ENCODE results near the gene PIF1. TPM values are rescaled to one million over a fixed set of nuclear protein-coding genes. Genes with fewer than 3 reads are reported as not detected.

PIF1 gene
- polyA plus RNA-seq, 1 donor (not counting 4 experiments of a cell fraction or from before 2014, with no cell fraction given): 7.6 TPM

DNA sequence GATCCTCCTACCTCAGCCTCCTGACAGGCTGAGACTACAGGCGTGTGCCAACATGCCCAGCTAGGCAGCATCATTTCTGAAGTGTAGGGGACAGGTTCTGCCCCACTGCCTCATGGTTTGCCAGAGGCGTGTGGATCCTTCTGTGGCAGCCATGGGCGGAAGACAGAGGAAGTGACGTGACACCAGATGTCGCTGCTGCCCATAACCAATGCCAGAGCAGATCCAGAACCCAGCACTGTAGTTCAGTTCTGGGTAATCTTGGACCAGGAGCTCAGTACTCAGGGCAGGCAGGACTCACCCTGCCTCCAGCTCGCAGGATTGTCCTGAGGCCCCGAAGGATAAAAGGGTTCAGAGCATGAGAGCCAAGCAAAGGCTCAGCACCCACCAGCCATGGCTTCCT lies 58.2 kb downstream of the PIF1 start:
- Histone ChIP-seq H3K27me3 (ENCODE audit: control insufficient read depth, extremely low read depth, insufficient read depth, low read length) (peaks cover under 1% of the 10 kb centered on the region), H3K27ac (ENCODE audit: control insufficient read depth, insufficient read depth, low read length) (no peak overlapping the region), H3K9me3 (ENCODE audit: control insufficient read depth, low read depth, low read length) (no peaks in the 10 kb centered on the region), H3K9ac (ENCODE audit: control insufficient read depth, extremely low read depth, insufficient read depth, low read length) (no peak overlapping the region), H3K4me2 (ENCODE audit: control insufficient read depth, extremely low read depth, insufficient read depth, low read depth, low read length) (no peak overlapping the region), H3K4me1 (ENCODE audit: control insufficient read depth, extremely low read depth, insufficient read depth, low read length) (no peaks in the 10 kb centered on the region), H3K36me3 (ENCODE audit: control insufficient read depth in 2 of 2, extremely low read depth in 1 of 2, insufficient read depth in 2 of 2, low read length in 2 of 2) (no peaks in the 10 kb centered on the region), H4K20me1 (ENCODE audit: control insufficient read depth, extremely low read depth, insufficient read depth, low read length) (no peaks in the 10 kb centered on the region), H3K79me2 (ENCODE audit: control insufficient read depth, insufficient read depth, low read length) (no peaks in the 10 kb centered on the region), H3K9me1 (ENCODE audit: control insufficient read depth, extremely low read depth, insufficient read depth, low read length) (no peaks in the 10 kb centered on the region), H2AFZ (ENCODE audit: control insufficient read depth, low read length) (no peak overlapping the region), H3K4me3 (ENCODE audit: control insufficient read depth in 2 of 3, extremely low read depth in 1 of 3, insufficient read depth in 2 of 3, low read depth in 1 of 3, low read length in 3 of 3) (no peak overlapping the region)
- FAIRE-seq: no peak
- dilution Hi-C loops (cut with MboI; ENCODE audit: extremely low pct_ligation_motif_present, low sequenced_read_pairs): no loop called here
- TF ChIP-seq EZH2 (IDR thresholded peaks at IDR 0.05; ENCODE audit: low read length): no peak
- TF ChIP-seq, protein P1, sequence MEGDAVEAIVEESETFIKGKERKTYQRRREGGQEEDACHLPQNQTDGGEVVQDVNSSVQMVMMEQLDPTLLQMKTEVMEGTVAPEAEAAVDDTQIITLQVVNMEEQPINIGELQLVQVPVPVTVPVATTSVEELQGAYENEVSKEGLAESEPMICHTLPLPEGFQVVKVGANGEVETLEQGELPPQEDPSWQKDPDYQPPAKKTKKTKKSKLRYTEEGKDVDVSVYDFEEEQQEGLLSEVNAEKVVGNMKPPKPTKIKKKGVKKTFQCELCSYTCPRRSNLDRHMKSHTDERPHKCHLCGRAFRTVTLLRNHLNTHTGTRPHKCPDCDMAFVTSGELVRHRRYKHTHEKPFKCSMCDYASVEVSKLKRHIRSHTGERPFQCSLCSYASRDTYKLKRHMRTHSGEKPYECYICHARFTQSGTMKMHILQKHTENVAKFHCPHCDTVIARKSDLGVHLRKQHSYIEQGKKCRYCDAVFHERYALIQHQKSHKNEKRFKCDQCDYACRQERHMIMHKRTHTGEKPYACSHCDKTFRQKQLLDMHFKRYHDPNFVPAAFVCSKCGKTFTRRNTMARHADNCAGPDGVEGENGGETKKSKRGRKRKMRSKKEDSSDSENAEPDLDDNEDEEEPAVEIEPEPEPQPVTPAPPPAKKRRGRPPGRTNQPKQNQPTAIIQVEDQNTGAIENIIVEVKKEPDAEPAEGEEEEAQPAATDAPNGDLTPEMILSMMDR (optimal IDR thresholded peaks at IDR 0.05 in 1 of 3, IDR thresholded peaks at IDR 0.05 in 1 of 3, conservative IDR thresholded peaks at IDR 0.05 in 1 of 3; ENCODE audit: extremely low read depth in 1 of 3, insufficient read depth in 2 of 3, low read length in 3 of 3): no peak
- DNase-seq (ENCODE audit: low read depth, low spot score): no peak

DNA sequence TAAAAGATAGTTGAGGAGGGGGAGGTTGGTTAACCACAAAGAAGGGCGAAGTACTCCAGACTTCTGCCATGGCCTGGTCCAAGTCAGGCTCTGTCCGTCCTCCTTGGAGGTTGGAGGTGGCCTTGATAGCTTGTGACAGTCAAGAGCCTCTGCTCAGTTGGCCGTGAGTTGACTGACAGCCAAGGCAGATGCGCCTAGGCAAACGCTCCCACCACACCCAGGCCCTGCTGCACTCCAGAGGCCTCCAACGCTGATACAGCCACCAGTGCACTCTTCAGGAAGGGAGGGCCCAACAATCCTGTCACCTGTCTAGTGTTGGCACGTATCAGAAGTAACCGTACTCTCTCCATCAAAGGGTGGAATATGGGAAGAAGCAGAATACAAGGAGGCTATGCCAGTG lies 59.4 kb downstream of the PIF1 start:
- Histone ChIP-seq H3K79me2 (ENCODE audit: control insufficient read depth, insufficient read depth, low read length) (no peaks in the 10 kb centered on the region), H3K27me3 (ENCODE audit: control insufficient read depth, extremely low read depth, insufficient read depth, low read length) (no peaks in the 10 kb centered on the region), H3K9ac (ENCODE audit: control insufficient read depth, extremely low read depth, insufficient read depth, low read length) (no peak overlapping the region), H3K27ac (ENCODE audit: control insufficient read depth, insufficient read depth, low read length) (no peak overlapping the region), H3K36me3 (ENCODE audit: control insufficient read depth in 2 of 2, extremely low read depth in 1 of 2, insufficient read depth in 2 of 2, low read length in 2 of 2) (no peaks in the 10 kb centered on the region), H3K9me1 (ENCODE audit: control insufficient read depth, extremely low read depth, insufficient read depth, low read length) (no peaks in the 10 kb centered on the region), H2AFZ (ENCODE audit: control insufficient read depth, low read length) (no peak overlapping the region), H3K4me2 (ENCODE audit: control insufficient read depth, extremely low read depth, insufficient read depth, low read depth, low read length) (no peak overlapping the region), H4K20me1 (ENCODE audit: control insufficient read depth, extremely low read depth, insufficient read depth, low read length) (no peaks in the 10 kb centered on the region), H3K9me3 (ENCODE audit: control insufficient read depth, low read depth, low read length) (no peaks in the 10 kb centered on the region), H3K4me1 (ENCODE audit: control insufficient read depth, extremely low read depth, insufficient read depth, low read length) (no peaks in the 10 kb centered on the region), H3K4me3 (ENCODE audit: control insufficient read depth in 2 of 3, extremely low read depth in 1 of 3, insufficient read depth in 2 of 3, low read depth in 1 of 3, low read length in 3 of 3) (no peak overlapping the region)
- no peak for TF ChIP-seq EZH2 (IDR thresholded peaks at IDR 0.05; ENCODE audit: low read length)
- TF ChIP-seq, protein P1 (optimal IDR thresholded peaks at IDR 0.05 in 1 of 3, IDR thresholded peaks at IDR 0.05 in 1 of 3, conservative IDR thresholded peaks at IDR 0.05 in 1 of 3; ENCODE audit: extremely low read depth in 1 of 3, insufficient read depth in 2 of 3, low read length in 3 of 3): no peak
- dilution Hi-C loops (cut with MboI; ENCODE audit: extremely low pct_ligation_motif_present, low sequenced_read_pairs): no loop called here
- no peak for FAIRE-seq
- DNase-seq (ENCODE audit: low read depth, low spot score): no peak

Other genes with a start within 250 kb of the PIF1 start
- not detected in 3 replicates for gene RBPMS2, start 50.1 kb downstream of the PIF1 start, polyA plus RNA-seq
- 8.8 to 12.0 TPM (median 11.2 TPM) in 3 replicates for gene PLEKHO2, start 16.3 kb upstream of the PIF1 start, polyA plus RNA-seq
- gene ANKDD1A, start 86.3 kb upstream of the PIF1 start, polyA plus RNA-seq: 0.53 to 1.1 TPM (median 0.96 TPM) in 3 replicates
- 40.3 to 62.9 TPM (median 58.0 TPM) in 3 replicates for gene SPG21, start 164.3 kb upstream of the PIF1 start, polyA plus RNA-seq
- gene MTFMT, start 204.0 kb upstream of the PIF1 start, polyA plus RNA-seq: 15.9 to 21.0 TPM (median 17.3 TPM) in 3 replicates
- not detected in 3 replicates for gene SLC51B, start 219.7 kb upstream of the PIF1 start, polyA plus RNA-seq
- gene RASL12, start 242.3 kb upstream of the PIF1 start, polyA plus RNA-seq: not detected in 3 replicates